CD14-positive monocyte (primary cell): ENCODE results near the gene IGF1R. TPM values are rescaled to one million over a fixed set of nuclear protein-coding genes. Genes with fewer than 3 reads are reported as not detected.
A peak's percentile ranks its signal among the peaks of the same experiment; 100 is the strongest.
"Not testable (repeated sequence)": the region's sequence is repeated elsewhere in the genome, so short reads cannot be mapped to it uniquely, and the experiment has no call there.

Experiments used
- DNase-seq, 3 donors: peaks; one replicate each; pipeline ENCODE4 v3.0.0-alpha.2; 2011 to 2022
- H2AFZ ChIP-seq: 2 replicates; pipeline ENCODE4 v1.6.0; 2012; ENCODE audit warnings: mild to moderate bottlenecking, low read depth, low read length, inconsistent platforms; ENCODE audit not compliant: insufficient read depth, poor library complexity, severe bottlenecking
- H3K27ac ChIP-seq, 2 donors: 1 replicate in 1 of 2; 2 replicates in 1 of 2; pipeline ENCODE4 v1.5.1; 2012 to 2013; ENCODE audit warnings: low read length in 2 of 2, control low read depth in 1 of 2, inconsistent platforms in 1 of 2, low read depth in 1 of 2, mild to moderate bottlenecking in 1 of 2
- H3K27me3 ChIP-seq, 2 donors: one replicate each; pipeline versions ENCODE4 v1.6.0 to v1.6.1; 2011 to 2013; ENCODE audit warnings: low read length in 2 of 2; ENCODE audit not compliant: control insufficient read depth in 2 of 2, insufficient read depth in 2 of 2
- H3K36me3 ChIP-seq, 2 donors: replicated peaks in 1 of 2; 1 replicate in 1 of 2; 2 replicates in 1 of 2; pipeline versions ENCODE4 v1.5.1 to v1.6.1; 2012 to 2013; ENCODE audit warnings: low read length in 2 of 2, control low read depth in 1 of 2, inconsistent platforms in 1 of 2, mild to moderate bottlenecking in 1 of 2; ENCODE audit not compliant: insufficient read depth in 2 of 2, control insufficient read depth in 1 of 2
- H3K4me1 ChIP-seq, 2 donors: 1 replicate in 1 of 2; 2 replicates in 1 of 2; pipeline versions ENCODE4 v1.5.1 to v1.6.1; 2012 to 2013; ENCODE audit warnings: low read length in 2 of 2, control low read depth in 1 of 2, inconsistent platforms in 1 of 2, mild to moderate bottlenecking in 1 of 2, moderate library complexity in 1 of 2; ENCODE audit not compliant: insufficient read depth in 2 of 2, control insufficient read depth in 1 of 2
- H3K4me2 ChIP-seq: replicated peaks from 2 replicates; pipeline ENCODE3; 2012; ENCODE audit warnings: low read length, moderate library complexity, mild to moderate bottlenecking; ENCODE audit not compliant: poor library complexity, severe bottlenecking; ENCODE audit errors: extremely low read depth
- H3K4me3 ChIP-seq, 3 experiments: fragments of 200-600 bp in 1 of 3; sonication (generic) in 1 of 3; replicated peaks in 1 of 3; 1 replicate in 2 of 3; 2 replicates in 1 of 3; pipeline ENCODE4 v1.5.1; 2011 to 2013; ENCODE audit warnings: low read length in 3 of 3, mild to moderate bottlenecking in 3 of 3, control low read depth in 2 of 3, low read depth in 2 of 3, inconsistent platforms in 1 of 3, moderate library complexity in 1 of 3
- H3K79me2 ChIP-seq: 2 replicates; pipeline ENCODE4 v1.6.0; 2012; ENCODE audit warnings: mild to moderate bottlenecking, control low read depth, inconsistent platforms, low read length, moderate library complexity; ENCODE audit not compliant: insufficient read depth
- H3K9ac ChIP-seq: 2 replicates; pipeline ENCODE4 v1.6.0; 2017; ENCODE audit warnings: low read length, mild to moderate bottlenecking; ENCODE audit not compliant: insufficient read depth, poor library complexity, severe bottlenecking
- H3K9me3 ChIP-seq, 2 donors: replicated peaks in 1 of 2; 1 replicate in 1 of 2; 2 replicates in 1 of 2; pipeline versions ENCODE4 v1.5.1 to v1.6.1; 2012 to 2013; ENCODE audit warnings: low read length in 2 of 2, control low read depth in 1 of 2; ENCODE audit not compliant: control insufficient read depth in 1 of 2, insufficient read depth in 1 of 2
- H4K20me1 ChIP-seq: 2 replicates; pipeline ENCODE4 v1.6.0; 2012; ENCODE audit warnings: mild to moderate bottlenecking, low read length, control low read depth, moderate library complexity; ENCODE audit not compliant: insufficient read depth
- H3K27ac Mint-ChIP-seq, 7 donors: one replicate each; pipeline ENCODE4 v1.8.0; 2020; ENCODE audit warnings: mild to moderate bottlenecking in 7 of 7, mixed read lengths in 7 of 7, moderate library complexity in 6 of 7, inconsistent platforms in 2 of 7
- H3K27me3 Mint-ChIP-seq, 3 donors: one replicate each; pipeline ENCODE4 v1.8.0; 2021 to 2022; ENCODE audit warnings: low read depth in 3 of 3, mild to moderate bottlenecking in 3 of 3, mixed read lengths in 3 of 3, moderate library complexity in 3 of 3, inconsistent platforms in 1 of 3
- H3K36me3 Mint-ChIP-seq, 2 donors: one replicate each; pipeline ENCODE4 v1.8.0; 2020; ENCODE audit warnings: mixed read lengths in 2 of 2, inconsistent platforms in 1 of 2, mild to moderate bottlenecking in 1 of 2
- H3K4me1 Mint-ChIP-seq: one replicate; pipeline ENCODE4 v1.8.0; 2020; ENCODE audit warnings: mild to moderate bottlenecking, mixed read lengths
- H3K4me3 Mint-ChIP-seq, 2 donors: one replicate each; pipeline ENCODE4 v1.8.0; 2020; ENCODE audit warnings: mild to moderate bottlenecking in 2 of 2, mixed read lengths in 2 of 2, moderate library complexity in 1 of 2
- H3K9me3 Mint-ChIP-seq, 7 donors: one replicate each; pipeline ENCODE4 v1.8.0; 2020 to 2022; ENCODE audit warnings: mixed read lengths in 7 of 7, mild to moderate bottlenecking in 6 of 7, moderate library complexity in 6 of 7, inconsistent platforms in 2 of 7
- CTCF ChIP-seq: fragments of 200-600 bp; IDR thresholded peaks from one replicate; pipeline ENCODE4 v1.8.0; 2022; ENCODE audit warnings: antibody characterized with exemption, mild to moderate bottlenecking
- WGBS: methylation state at CpG from one replicate; pipeline ENCODE4 v1.1.5; 2013; ENCODE audit warnings: missing lambda C conversion rate; ENCODE audit not compliant: insufficient coverage; 5-methylcytosine and 5-hydroxymethylcytosine counted together
- intact Hi-C, 2 donors: fragments of 100-400 bp; cut with micrococcal nuclease; formaldehyde crosslinking; loops; one replicate each; pipeline versions ENCODE4 v1.15.0 to v1.15.1; 2023
- polyA plus RNA-seq, 3 donors: library from polyadenylated mRNA; depleted of rRNA in 1 of 3; unstranded in 2 of 3; stranded (reverse) in 1 of 3; fragments of 300-500 nt in 2 of 3; fragments of >200 nt in 1 of 3; fragmentation: Illumina TruSeq in 2 of 3; gene quantifications; 1 replicate in 2 of 3; 2 replicates in 1 of 3; pipeline ENCODE4 v1.2.3, GENCODE V29; 2012 to 2021

IGF1R gene
- polyA plus RNA-seq, 3 donors: 0.35 to 4.9 (median 0.67) TPM

- Histone ChIP-seq H3K36me3 (no peaks in the 10 kb centered on the region), H3K27me3 (peaks cover 16 to 19% of the 10 kb centered on the region in 2 donors), H3K27ac (no peak overlapping the region), H3K4me2 (no peak overlapping the region), H3K9me3 (no peaks in the 10 kb centered on the region), H2AFZ (no peak overlapping the region), H3K4me1 (peaks cover 8% of the 10 kb centered on the region in 2 donors), H3K79me2 (no peaks in the 10 kb centered on the region), H4K20me1 (no peaks in the 10 kb centered on the region), H3K9ac (no peak overlapping the region), H3K4me3 (no peak overlapping the region)
- H3K27ac Mint-ChIP-seq: peak overlapping the region in 1 of 7 donors; percentile 45
- TF ChIP-seq CTCF: no peak
- H3K9me3 Mint-ChIP-seq: peaks cover 0 to 2% (median 0%) of the 10 kb centered on the region in 7 donors
- peaks cover 24 to 31% (median 25%) of the 10 kb centered on the region in 3 donors for H3K27me3 Mint-ChIP-seq
- peaks cover 8% of the 10 kb centered on the region for H3K4me1 Mint-ChIP-seq
- 83% methylated on average over 10 of the region's 10 CpGs for WGBS
- intact Hi-C loops: no loop called here
- no peaks in the 10 kb centered on the region for H3K36me3 Mint-ChIP-seq
- no peak overlapping the region for H3K4me3 Mint-ChIP-seq
- DNase-seq: no peak
These were observed 31.9 kb upstream of the IGF1R start for GRCh38 chr15:98616397-98616796.

GRCh38 chr15:98617328-98617980 lies 30.9 kb upstream of the IGF1R start:
- H3K9me3 ChIP-seq: no peaks in the 10 kb centered on the region
- WGBS: 100% methylated on average over 1 of the region's 5 CpGs
- H3K4me3 ChIP-seq: no peak overlapping the region
- intact Hi-C loops: no loop called here
- no peak for TF ChIP-seq CTCF
- Mint-ChIP-seq H3K27me3 (peaks cover 28 to 31% (median 31%) of the 10 kb centered on the region in 3 donors), H3K4me1 (peaks cover 7% of the 10 kb centered on the region), H3K4me3 (no peak overlapping the region), H3K9me3 (peaks cover 0 to 2% (median 0%) of the 10 kb centered on the region in 7 donors), H3K27ac (no peak overlapping the region), H3K36me3 (no peaks in the 10 kb centered on the region)
- H3K27ac ChIP-seq: no peak overlapping the region
- peaks cover 6% of the 10 kb centered on the region in 2 donors for H3K4me1 ChIP-seq
- peaks cover 22 to 27% of the 10 kb centered on the region in 2 donors for H3K27me3 ChIP-seq
- H3K79me2 ChIP-seq: no peaks in the 10 kb centered on the region
- H4K20me1 ChIP-seq: no peaks in the 10 kb centered on the region
- no peak overlapping the region for H2AFZ ChIP-seq
- H3K36me3 ChIP-seq: no peaks in the 10 kb centered on the region
- H3K4me2 ChIP-seq: no peak overlapping the region
- no peak overlapping the region for H3K9ac ChIP-seq
- no peak for DNase-seq

GRCh38 chr15:98618576-98618975 lies 29.8 kb upstream of the IGF1R start:
- intact Hi-C loops, H3K79me2 ChIP-seq, H3K9me3 ChIP-seq, H4K20me1 ChIP-seq, H3K27ac ChIP-seq, H3K9me3 Mint-ChIP-seq, H3K4me1 Mint-ChIP-seq, H3K4me1 ChIP-seq, H2AFZ ChIP-seq, H3K9ac ChIP-seq, H3K36me3 ChIP-seq, H3K4me3 ChIP-seq, H3K4me2 ChIP-seq, H3K36me3 Mint-ChIP-seq, DNase-seq, H3K4me3 Mint-ChIP-seq, H3K27ac Mint-ChIP-seq: not testable (repeated sequence)
- H3K27me3 Mint-ChIP-seq: peaks cover 33 to 35% (median 34%) of the 10 kb centered on the region in 3 donors
- H3K27me3 ChIP-seq: peaks cover 25 to 31% of the 10 kb centered on the region in 2 donors
- no CpG with 5 or more reads among the region's 13 CpGs for WGBS
